Measurements from ENCODE around the gene SFMBT1. TPM values are rescaled to one million over a fixed set of nuclear protein-coding genes. Genes with fewer than 3 reads are reported as not detected.

SFMBT1 gene
- total RNA-seq, 1 donor, result 11.6 TPM

- Histone ChIP-seq H3K4me1 (ENCODE audit: insufficient read depth, low read length) (peaks cover 19% of the 10 kb centered on the region), H3K79me2 (ENCODE audit: insufficient read depth, low read length) (peaks cover 82% of the 10 kb centered on the region), H4K20me1 (ENCODE audit: insufficient read depth, low read length) (peaks cover 24% of the 10 kb centered on the region), H3K4me3 (ENCODE audit: insufficient read depth, low read length) (no peak overlapping the region), H3K4me2 (ENCODE audit: insufficient read depth, low read length) (no peak overlapping the region), H3K27me3 (ENCODE audit: insufficient read depth, low read length) (no peaks in the 10 kb centered on the region), H3K36me3 (ENCODE audit: insufficient read depth, low read length) (no peaks in the 10 kb centered on the region), H3K27ac (ENCODE audit: low read depth, low read length) (no peak overlapping the region), H3K9me3 (ENCODE audit: low read depth, low read length) (no peaks in the 10 kb centered on the region), H2AFZ (ENCODE audit: low read length) (no peak overlapping the region)
- TF ChIP-seq, protein P1, sequence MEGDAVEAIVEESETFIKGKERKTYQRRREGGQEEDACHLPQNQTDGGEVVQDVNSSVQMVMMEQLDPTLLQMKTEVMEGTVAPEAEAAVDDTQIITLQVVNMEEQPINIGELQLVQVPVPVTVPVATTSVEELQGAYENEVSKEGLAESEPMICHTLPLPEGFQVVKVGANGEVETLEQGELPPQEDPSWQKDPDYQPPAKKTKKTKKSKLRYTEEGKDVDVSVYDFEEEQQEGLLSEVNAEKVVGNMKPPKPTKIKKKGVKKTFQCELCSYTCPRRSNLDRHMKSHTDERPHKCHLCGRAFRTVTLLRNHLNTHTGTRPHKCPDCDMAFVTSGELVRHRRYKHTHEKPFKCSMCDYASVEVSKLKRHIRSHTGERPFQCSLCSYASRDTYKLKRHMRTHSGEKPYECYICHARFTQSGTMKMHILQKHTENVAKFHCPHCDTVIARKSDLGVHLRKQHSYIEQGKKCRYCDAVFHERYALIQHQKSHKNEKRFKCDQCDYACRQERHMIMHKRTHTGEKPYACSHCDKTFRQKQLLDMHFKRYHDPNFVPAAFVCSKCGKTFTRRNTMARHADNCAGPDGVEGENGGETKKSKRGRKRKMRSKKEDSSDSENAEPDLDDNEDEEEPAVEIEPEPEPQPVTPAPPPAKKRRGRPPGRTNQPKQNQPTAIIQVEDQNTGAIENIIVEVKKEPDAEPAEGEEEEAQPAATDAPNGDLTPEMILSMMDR (IDR thresholded peaks at IDR 0.05; ENCODE audit: extremely low read depth, low read depth, low read length), result no peak
- peak; percentile 91 for DNase-seq (ENCODE audit: insufficient read length, low spot score, missing footprints)
Observed at GRCh38 chr3:52890735-52891134, 155.1 kb downstream of the SFMBT1 start.

GRCh38 chr3:52889901-52890300 is 156.0 kb downstream of the SFMBT1 start:
- H3K27me3 ChIP-seq (ENCODE audit: insufficient read depth, low read length), result no peaks in the 10 kb centered on the region
- peaks cover 73% of the 10 kb centered on the region for H3K79me2 ChIP-seq (ENCODE audit: insufficient read depth, low read length)
- no peak overlapping the region for H3K4me3 ChIP-seq (ENCODE audit: insufficient read depth, low read length)
- H3K36me3 ChIP-seq (ENCODE audit: insufficient read depth, low read length), result no peaks in the 10 kb centered on the region
- TF ChIP-seq, protein P1 (IDR thresholded peaks at IDR 0.05; ENCODE audit: extremely low read depth, low read depth, low read length), result no peak
- no peaks in the 10 kb centered on the region for H3K9me3 ChIP-seq (ENCODE audit: low read depth, low read length)
- no peak overlapping the region for H3K4me2 ChIP-seq (ENCODE audit: insufficient read depth, low read length)
- H3K27ac ChIP-seq (ENCODE audit: low read depth, low read length), result no peak overlapping the region
- DNase-seq (ENCODE audit: insufficient read length, low spot score, missing footprints), result no peak
- peaks cover 24% of the 10 kb centered on the region for H4K20me1 ChIP-seq (ENCODE audit: insufficient read depth, low read length)
- H2AFZ ChIP-seq (ENCODE audit: low read length), result no peak overlapping the region
- H3K4me1 ChIP-seq (ENCODE audit: insufficient read depth, low read length), result peaks cover 19% of the 10 kb centered on the region

- no peak for DNase-seq (ENCODE audit: insufficient read length, low spot score, missing footprints)
- Histone ChIP-seq H3K27ac (ENCODE audit: low read depth, low read length) (no peak overlapping the region), H3K27me3 (ENCODE audit: insufficient read depth, low read length) (no peaks in the 10 kb centered on the region), H3K4me3 (ENCODE audit: insufficient read depth, low read length) (no peak overlapping the region), H3K9me3 (ENCODE audit: low read depth, low read length) (no peaks in the 10 kb centered on the region), H2AFZ (ENCODE audit: low read length) (no peak overlapping the region), H3K4me1 (ENCODE audit: insufficient read depth, low read length) (peaks cover 13% of the 10 kb centered on the region), H3K36me3 (ENCODE audit: insufficient read depth, low read length) (no peaks in the 10 kb centered on the region), H3K79me2 (ENCODE audit: insufficient read depth, low read length) (peaks cover 53% of the 10 kb centered on the region), H3K4me2 (ENCODE audit: insufficient read depth, low read length) (no peak overlapping the region), H4K20me1 (ENCODE audit: insufficient read depth, low read length) (peaks cover 24% of the 10 kb centered on the region)
- TF ChIP-seq, protein P1 (IDR thresholded peaks at IDR 0.05; ENCODE audit: extremely low read depth, low read depth, low read length), result no peak
Observed at GRCh38 chr3:52887166-52887565, 158.7 kb downstream of the SFMBT1 start.

GRCh38 chr3:52886049-52886730 is 159.7 kb downstream of the SFMBT1 start:
- TF ChIP-seq, protein P1 (IDR thresholded peaks at IDR 0.05; ENCODE audit: extremely low read depth, low read depth, low read length), result no peak
- DNase-seq (ENCODE audit: insufficient read length, low spot score, missing footprints), result no peak

More at GRCh38 chr3:52886049-52886730, 159.7 kb downstream of the SFMBT1 start:
- Histone ChIP-seq H3K27me3 (ENCODE audit: insufficient read depth, low read length) (no peaks in the 10 kb centered on the region), H3K36me3 (ENCODE audit: insufficient read depth, low read length) (no peaks in the 10 kb centered on the region), H3K9me3 (ENCODE audit: low read depth, low read length) (no peaks in the 10 kb centered on the region), H2AFZ (ENCODE audit: low read length) (no peak overlapping the region), H3K4me2 (ENCODE audit: insufficient read depth, low read length) (no peak overlapping the region), H4K20me1 (ENCODE audit: insufficient read depth, low read length) (peaks cover 24% of the 10 kb centered on the region), H3K4me3 (ENCODE audit: insufficient read depth, low read length) (no peak overlapping the region), H3K79me2 (ENCODE audit: insufficient read depth, low read length) (peaks cover 45% of the 10 kb centered on the region), H3K27ac (ENCODE audit: low read depth, low read length) (no peak overlapping the region), H3K4me1 (ENCODE audit: insufficient read depth, low read length) (peaks cover 6% of the 10 kb centered on the region)

Data from osteoblast (primary cell).